Prostate gland (tissue), 2 donors: ENCODE measurements around the gene GRIN2A. TPM values are rescaled to one million over a fixed set of nuclear protein-coding genes. Genes with fewer than 3 reads are reported as not detected.

Experiments
- DNase-seq: peaks from one replicate; pipeline ENCODE4 v3.0.0-alpha.2; 2019; ENCODE audit warnings: low spot score
- H3K27ac ChIP-seq, 2 donors: fragments of 200-600 bp; sonication (generic); 2 replicates each; pipeline ENCODE4 v1.5.1; 2017 to 2019
- H3K27me3 ChIP-seq: fragments of 200-600 bp; sonication (generic); replicated peaks from 2 replicates; pipeline ENCODE4 v1.5.1; 2019; ENCODE audit not compliant: insufficient read depth
- H3K36me3 ChIP-seq, 2 donors: fragments of 200-600 bp; sonication (generic); 1 replicate in 1 of 2; 2 replicates in 1 of 2; pipeline versions ENCODE4 v1.5.1 to v1.8.1; 2017 to 2019
- H3K4me1 ChIP-seq: fragments of 200-600 bp; sonication (generic); replicated peaks from 2 replicates; pipeline ENCODE4 v1.5.1; 2019
- H3K4me3 ChIP-seq, 2 donors: fragments of 200-600 bp; sonication (generic); 2 replicates each; pipeline ENCODE4 v1.5.1; 2017 to 2019
- H3K9me3 ChIP-seq: fragments of 200-600 bp; sonication (generic); 2 replicates; pipeline ENCODE4 v1.5.1; 2017
- CTCF ChIP-seq, 4 experiments: fragments of 200-600 bp in 2 of 4; fragments of 450-650 bp in 2 of 4; sonication (generic) in 2 of 4; IDR thresholded peaks; 1 replicate in 3 of 4; 2 replicates in 1 of 4; pipeline ENCODE4 v1.5.1; 2016 to 2019; ENCODE audit warnings: antibody characterized with exemption in 4 of 4, mild to moderate bottlenecking in 2 of 4, moderate library complexity in 2 of 4
- POLR2A ChIP-seq: fragments of 450-650 bp; IDR thresholded peaks from one replicate; pipeline ENCODE4 v1.6.1; 2016; ENCODE audit warnings: antibody characterized with exemption, mild to moderate bottlenecking
- POLR2AphosphoS5 ChIP-seq: sonication (generic); formaldehyde crosslinking; IDR thresholded peaks from one replicate; pipeline ENCODE4 v1.6.1; 2017; ENCODE audit warnings: antibody characterized with exemption
- WGBS: methylation state at CpG from one replicate; pipeline ENCODE4 v1.1.5; 2018; 5-methylcytosine and 5-hydroxymethylcytosine counted together
- intact Hi-C: fragments of 100-400 bp; cut with DNase I; formaldehyde crosslinking; loops from one replicate; pipeline ENCODE4 v1.14.2; 2022
- total RNA-seq, 2 donors: library from RNA; depleted of rRNA; stranded (reverse); fragments of >200 nt; gene quantifications; one replicate each; pipeline ENCODE4 v1.1.0, GENCODE V29; 2016

The GRIN2A gene
- total RNA-seq, 2 donors from 2014 or later, result 0.23 to 11.4 TPM

DNA sequence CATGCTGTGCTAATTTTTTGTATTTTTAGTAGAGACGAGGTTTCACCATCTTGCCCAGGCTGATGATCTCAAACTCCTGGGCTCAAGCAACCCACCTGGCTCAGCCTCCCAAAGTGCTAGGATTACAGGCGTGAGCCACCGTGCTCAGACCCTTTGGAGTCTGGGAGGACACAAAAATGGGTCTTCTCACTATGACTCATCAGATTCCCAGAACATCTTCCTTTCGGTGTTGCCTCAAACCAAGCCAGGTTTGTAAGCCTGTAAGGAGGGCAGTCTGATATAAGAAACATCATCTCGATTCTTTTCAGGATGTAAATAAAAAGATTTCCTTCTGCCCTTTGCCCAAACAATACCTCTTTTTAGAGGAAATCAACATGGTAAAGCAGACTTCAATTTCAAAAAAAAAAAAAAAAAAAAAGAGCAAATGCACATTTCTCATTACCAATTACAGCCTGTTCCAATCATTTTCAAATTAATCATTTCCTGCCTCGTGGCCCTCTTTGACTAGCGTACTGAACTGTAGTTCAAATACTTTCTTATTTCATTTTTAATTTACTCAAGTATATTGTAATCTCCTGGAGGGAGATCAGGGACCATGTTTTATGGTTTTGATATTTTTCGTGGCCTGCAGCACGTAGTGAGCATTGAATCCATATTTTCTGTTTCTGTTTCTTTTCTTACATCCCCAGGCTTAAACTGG, 409.6 kb downstream of the GRIN2A start:
- intact Hi-C loops, result no loop called here
- TF ChIP-seq POLR2A (no peak), POLR2AphosphoS5 (no peak), CTCF (IDR thresholded peaks at IDR 0.05) (no peak)
- no peak overlapping the region for H3K27ac ChIP-seq
- 71% methylated on average over 9 of the region's 9 CpGs for WGBS
- H3K4me1 ChIP-seq, result no peaks in the 10 kb centered on the region
- DNase-seq, result no peak
- no peaks in the 10 kb centered on the region for H3K36me3 ChIP-seq
- H3K27me3 ChIP-seq, result no peaks in the 10 kb centered on the region
- H3K9me3 ChIP-seq, result no peaks in the 10 kb centered on the region
- no peak overlapping the region for H3K4me3 ChIP-seq

DNA sequence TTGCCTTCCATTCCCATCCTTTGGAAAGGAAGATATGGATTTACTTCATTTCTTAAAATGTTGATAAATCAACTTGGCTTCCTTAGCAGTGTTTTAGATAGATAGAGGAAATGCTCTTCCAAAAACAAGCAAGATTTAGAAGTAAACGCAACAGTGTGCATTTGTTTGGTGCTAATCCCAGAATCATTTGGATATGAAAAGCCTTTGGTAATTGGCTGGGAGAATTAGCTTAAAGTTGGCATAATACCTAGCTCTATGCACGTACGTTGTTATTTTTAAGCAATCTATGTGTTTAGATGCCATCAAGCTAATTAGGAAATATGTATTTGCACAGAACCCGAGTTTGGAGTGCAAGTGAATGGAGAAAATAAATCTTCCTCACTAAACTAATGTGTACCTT, 415.3 kb downstream of the GRIN2A start:
- 77% methylated on average over 4 of the region's 4 CpGs for WGBS
- DNase-seq, result no peak
- H3K27ac ChIP-seq, result no peak overlapping the region
- no peak for TF ChIP-seq POLR2AphosphoS5
- no peak for TF ChIP-seq POLR2A
- no peak for TF ChIP-seq CTCF (IDR thresholded peaks at IDR 0.05)
- no peaks in the 10 kb centered on the region for H3K4me1 ChIP-seq
- H3K9me3 ChIP-seq, result no peaks in the 10 kb centered on the region
- no peak overlapping the region for H3K4me3 ChIP-seq
- intact Hi-C loops, result no loop called here
- no peaks in the 10 kb centered on the region for H3K36me3 ChIP-seq
- H3K27me3 ChIP-seq, result no peaks in the 10 kb centered on the region

- no peaks in the 10 kb centered on the region for H3K9me3 ChIP-seq
- no peaks in the 10 kb centered on the region for H3K4me1 ChIP-seq
- 81% methylated on average over 11 of the region's 11 CpGs for WGBS
- TF ChIP-seq POLR2AphosphoS5 (no peak), CTCF (IDR thresholded peaks at IDR 0.05) (no peak), POLR2A (no peak)
- H3K27ac ChIP-seq, result no peak overlapping the region
- intact Hi-C loops, result no loop called here
- no peak overlapping the region for H3K4me3 ChIP-seq
- H3K36me3 ChIP-seq, result no peaks in the 10 kb centered on the region
- no peak for DNase-seq
- H3K27me3 ChIP-seq, result no peaks in the 10 kb centered on the region
Measured at GRCh38 chr16:9763505-9763904, 418.7 kb downstream of the GRIN2A start.

DNA sequence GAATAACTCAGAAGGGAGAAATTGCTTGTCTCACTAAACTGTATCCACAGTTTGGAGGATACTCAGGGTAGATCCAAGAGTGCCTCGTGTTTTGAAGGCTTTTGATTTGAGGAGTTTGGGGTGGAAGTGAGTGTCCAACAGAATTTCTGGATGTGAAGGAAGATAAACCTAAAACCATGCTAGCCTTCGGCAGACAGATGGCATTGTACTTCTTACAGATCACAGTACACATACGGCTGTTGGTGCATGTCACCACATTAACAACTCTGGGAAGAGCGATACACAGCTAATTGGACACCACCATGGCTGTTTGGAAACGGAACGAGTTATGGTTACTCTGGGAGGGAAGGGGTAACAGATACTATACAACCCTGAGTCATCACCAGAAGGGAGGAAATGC, 420.4 kb downstream of the GRIN2A start:
- intact Hi-C loops, result no loop called here

More for the DNA sequence above, 420.4 kb downstream of the GRIN2A start:
- TF ChIP-seq POLR2AphosphoS5 (no peak), CTCF (IDR thresholded peaks at IDR 0.05) (no peak), POLR2A (no peak)
- no peaks in the 10 kb centered on the region for H3K4me1 ChIP-seq
- H3K4me3 ChIP-seq, result no peak overlapping the region
- 94% methylated on average over 6 of the region's 6 CpGs for WGBS
- no peaks in the 10 kb centered on the region for H3K36me3 ChIP-seq
- DNase-seq, result no peak
- H3K27ac ChIP-seq, result no peak overlapping the region
- H3K9me3 ChIP-seq, result no peaks in the 10 kb centered on the region
- H3K27me3 ChIP-seq, result no peaks in the 10 kb centered on the region
